ENCODE results near the gene SCAMP1.
"Not testable (repeated sequence)": the region's sequence is repeated elsewhere in the genome, so short reads cannot be mapped to it uniquely, and the experiment has no call there.

Gene SCAMP1

DNA sequence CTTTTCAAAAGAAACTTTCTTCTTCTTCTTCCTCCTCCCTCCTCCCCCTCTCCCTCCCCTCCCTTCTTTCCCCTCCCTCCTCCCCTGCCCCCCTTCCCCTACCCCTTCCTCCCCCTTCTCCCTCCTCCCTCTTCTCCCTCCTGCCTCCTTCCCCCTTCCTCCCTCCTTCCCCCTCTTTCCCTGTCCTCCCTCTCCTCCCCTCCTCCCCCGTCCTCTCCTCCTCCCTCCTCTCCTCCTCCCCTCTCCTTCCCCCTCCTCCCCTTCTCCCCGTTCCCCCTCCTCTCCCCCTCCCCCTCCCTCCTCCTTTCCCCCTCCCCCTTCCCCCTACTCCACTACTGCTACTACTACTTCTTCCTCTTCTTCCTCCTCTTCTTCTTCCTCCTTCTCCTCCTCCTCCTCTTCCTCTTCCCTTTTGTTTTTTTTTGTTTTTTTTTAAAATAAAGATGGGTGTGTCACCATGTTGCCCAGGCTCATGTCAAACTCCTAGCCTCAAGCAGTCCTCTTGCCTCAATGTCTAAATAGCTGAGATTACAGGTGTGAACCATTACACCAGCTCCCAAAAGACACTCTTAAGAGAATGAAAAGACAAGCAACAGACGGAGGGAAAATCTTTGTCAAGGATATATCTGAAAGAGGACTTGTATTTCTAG lies 87.5 kb downstream of the SCAMP1 start:
- no peak overlapping the region for H3K4me3 ChIP-seq (ENCODE audit: low read depth, low read length)
- no peak overlapping the region for H3K27ac ChIP-seq (ENCODE audit: extremely low read depth, low read depth, low read length)
- POLR2A ChIA-PET: no interaction called here
- H3K36me3 ChIP-seq (ENCODE audit: control insufficient read depth in 2 of 2, insufficient read depth in 1 of 2, low read length in 2 of 2): no peaks in the 10 kb centered on the region; a peak in 1 of 3 replicates
- no peaks in the 10 kb centered on the region for H3K9me3 ChIP-seq (ENCODE audit: control insufficient read depth, insufficient read depth, low read depth, low read length)
- CTCF ChIA-PET: interaction anchor here (0.5 kb wide), 1 partner anchor 313 kb away, joined by 4 read pairs; no protein-coding TSS in a partner anchor
- TF ChIP-seq, protein P1, sequence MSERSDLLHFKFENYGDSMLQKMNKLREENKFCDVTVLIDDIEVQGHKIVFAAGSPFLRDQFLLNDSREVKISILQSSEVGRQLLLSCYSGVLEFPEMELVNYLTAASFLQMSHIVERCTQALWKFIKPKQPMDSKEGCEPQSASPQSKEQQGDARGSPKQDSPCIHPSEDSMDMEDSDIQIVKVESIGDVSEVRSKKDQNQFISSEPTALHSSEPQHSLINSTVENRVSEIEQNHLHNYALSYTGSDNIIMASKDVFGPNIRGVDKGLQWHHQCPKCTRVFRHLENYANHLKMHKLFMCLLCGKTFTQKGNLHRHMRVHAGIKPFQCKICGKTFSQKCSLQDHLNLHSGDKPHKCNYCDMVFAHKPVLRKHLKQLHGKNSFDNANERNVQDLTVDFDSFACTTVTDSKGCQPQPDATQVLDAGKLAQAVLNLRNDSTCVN (tag by site-specific recombination; optimal IDR thresholded peaks at IDR 0.05): no peak
- TF ChIP-seq, protein P2, sequence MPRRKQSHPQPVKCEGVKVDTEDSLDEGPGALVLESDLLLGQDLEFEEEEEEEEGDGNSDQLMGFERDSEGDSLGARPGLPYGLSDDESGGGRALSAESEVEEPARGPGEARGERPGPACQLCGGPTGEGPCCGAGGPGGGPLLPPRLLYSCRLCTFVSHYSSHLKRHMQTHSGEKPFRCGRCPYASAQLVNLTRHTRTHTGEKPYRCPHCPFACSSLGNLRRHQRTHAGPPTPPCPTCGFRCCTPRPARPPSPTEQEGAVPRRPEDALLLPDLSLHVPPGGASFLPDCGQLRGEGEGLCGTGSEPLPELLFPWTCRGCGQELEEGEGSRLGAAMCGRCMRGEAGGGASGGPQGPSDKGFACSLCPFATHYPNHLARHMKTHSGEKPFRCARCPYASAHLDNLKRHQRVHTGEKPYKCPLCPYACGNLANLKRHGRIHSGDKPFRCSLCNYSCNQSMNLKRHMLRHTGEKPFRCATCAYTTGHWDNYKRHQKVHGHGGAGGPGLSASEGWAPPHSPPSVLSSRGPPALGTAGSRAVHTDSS (tag by site-specific recombination; IDR thresholded peaks at IDR 0.05): peak; percentile 62
- H3K4me1 ChIP-seq (ENCODE audit: control insufficient read depth, insufficient read depth, low read length): no peaks in the 10 kb centered on the region

DNA sequence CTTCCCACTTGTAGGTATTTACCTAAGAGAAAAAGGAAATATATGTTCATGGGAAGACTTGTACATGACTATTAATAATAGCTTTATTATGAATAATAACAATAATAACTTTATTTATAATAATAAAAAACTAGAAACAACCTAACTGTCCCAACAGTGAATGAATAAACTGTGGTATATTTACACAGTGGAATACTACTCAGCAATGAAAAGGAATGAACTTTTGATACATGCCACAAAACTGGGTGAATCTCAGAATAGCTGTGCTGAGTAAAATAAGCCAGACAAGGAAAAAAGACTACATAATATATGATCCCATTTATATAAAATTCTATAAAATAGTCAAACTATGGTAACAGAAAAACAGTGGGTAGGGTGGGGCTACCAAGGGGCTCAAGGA lies 88.7 kb downstream of the SCAMP1 start:
- H3K27ac ChIP-seq (ENCODE audit: extremely low read depth, low read depth, low read length): no peak overlapping the region
- TF ChIP-seq ZNF335 (tag by site-specific recombination; conservative IDR thresholded peaks at IDR 0.05): no peak
- peak; percentile 45; the same call in 1 of the 2 replicates for TF ChIP-seq ZNF146 (tag by site-specific recombination; IDR thresholded peaks at IDR 0.05)
- no peaks in the 10 kb centered on the region for H3K4me1 ChIP-seq (ENCODE audit: control insufficient read depth, insufficient read depth, low read length)
- no peaks in the 10 kb centered on the region; a peak in 1 of 3 replicates for H3K36me3 ChIP-seq (ENCODE audit: control insufficient read depth in 2 of 2, insufficient read depth in 1 of 2, low read length in 2 of 2)
- H3K4me3 ChIP-seq (ENCODE audit: low read depth, low read length): no peak overlapping the region
- POLR2A ChIA-PET: no interaction called here
- H3K9me3 ChIP-seq (ENCODE audit: control insufficient read depth, insufficient read depth, low read depth, low read length): no peaks in the 10 kb centered on the region
- CTCF ChIA-PET: interaction anchor here (1.0 kb wide), 1 partner anchor 18 kb away, joined by 4 read pairs; no protein-coding TSS in a partner anchor

DNA sequence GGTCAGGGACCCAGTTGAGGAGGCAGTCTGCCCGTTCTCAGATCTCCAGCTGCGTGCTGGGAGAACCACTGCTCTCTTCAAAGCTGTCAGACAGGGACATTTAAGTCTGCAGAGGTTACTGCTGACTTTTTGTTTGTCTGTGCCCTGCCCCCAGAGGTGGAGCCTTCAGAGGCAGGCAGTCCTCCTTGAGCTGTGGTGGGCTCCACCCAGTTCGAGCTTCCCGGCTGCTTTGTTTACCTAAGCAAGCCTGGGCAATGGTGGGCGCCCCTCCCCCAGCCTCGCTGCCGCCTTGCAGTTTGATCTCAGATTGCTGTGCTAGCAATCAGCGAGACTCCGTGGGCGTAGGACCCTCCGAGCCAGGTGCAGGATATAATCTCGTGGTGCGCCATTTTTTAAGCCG lies 97.1 kb downstream of the SCAMP1 start:
- TF ChIP-seq ZBTB8A (tag by site-specific recombination; IDR thresholded peaks at IDR 0.05): peak; percentile 47; the same call in 1 of the 2 replicates
- peak; percentile 18; the same call in 1 of the 2 replicates for TF ChIP-seq ZFHX2 (tag by site-specific recombination; conservative IDR thresholded peaks at IDR 0.05)
- TF ChIP-seq, protein P3, sequence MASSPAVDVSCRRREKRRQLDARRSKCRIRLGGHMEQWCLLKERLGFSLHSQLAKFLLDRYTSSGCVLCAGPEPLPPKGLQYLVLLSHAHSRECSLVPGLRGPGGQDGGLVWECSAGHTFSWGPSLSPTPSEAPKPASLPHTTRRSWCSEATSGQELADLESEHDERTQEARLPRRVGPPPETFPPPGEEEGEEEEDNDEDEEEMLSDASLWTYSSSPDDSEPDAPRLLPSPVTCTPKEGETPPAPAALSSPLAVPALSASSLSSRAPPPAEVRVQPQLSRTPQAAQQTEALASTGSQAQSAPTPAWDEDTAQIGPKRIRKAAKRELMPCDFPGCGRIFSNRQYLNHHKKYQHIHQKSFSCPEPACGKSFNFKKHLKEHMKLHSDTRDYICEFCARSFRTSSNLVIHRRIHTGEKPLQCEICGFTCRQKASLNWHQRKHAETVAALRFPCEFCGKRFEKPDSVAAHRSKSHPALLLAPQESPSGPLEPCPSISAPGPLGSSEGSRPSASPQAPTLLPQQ (tag by site-specific recombination; IDR thresholded peaks at IDR 0.05): peak; percentile 33; the same call in 1 of the 2 replicates
- peak; percentile 46; the same call in 1 of the 2 replicates for TF ChIP-seq EGR2 (tag by site-specific recombination; IDR thresholded peaks at IDR 0.05; ENCODE audit: low read depth)
- peak; percentile 56; the same call in 1 of the 2 replicates for TF ChIP-seq KLF1 (tag by site-specific recombination; IDR thresholded peaks at IDR 0.05)
- TF ChIP-seq, protein P4, sequence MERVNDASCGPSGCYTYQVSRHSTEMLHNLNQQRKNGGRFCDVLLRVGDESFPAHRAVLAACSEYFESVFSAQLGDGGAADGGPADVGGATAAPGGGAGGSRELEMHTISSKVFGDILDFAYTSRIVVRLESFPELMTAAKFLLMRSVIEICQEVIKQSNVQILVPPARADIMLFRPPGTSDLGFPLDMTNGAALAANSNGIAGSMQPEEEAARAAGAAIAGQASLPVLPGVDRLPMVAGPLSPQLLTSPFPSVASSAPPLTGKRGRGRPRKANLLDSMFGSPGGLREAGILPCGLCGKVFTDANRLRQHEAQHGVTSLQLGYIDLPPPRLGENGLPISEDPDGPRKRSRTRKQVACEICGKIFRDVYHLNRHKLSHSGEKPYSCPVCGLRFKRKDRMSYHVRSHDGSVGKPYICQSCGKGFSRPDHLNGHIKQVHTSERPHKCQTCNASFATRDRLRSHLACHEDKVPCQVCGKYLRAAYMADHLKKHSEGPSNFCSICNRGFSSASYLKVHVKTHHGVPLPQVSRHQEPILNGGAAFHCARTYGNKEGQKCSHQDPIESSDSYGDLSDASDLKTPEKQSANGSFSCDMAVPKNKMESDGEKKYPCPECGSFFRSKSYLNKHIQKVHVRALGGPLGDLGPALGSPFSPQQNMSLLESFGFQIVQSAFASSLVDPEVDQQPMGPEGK (tag by site-specific recombination; IDR thresholded peaks at IDR 0.05): peak; percentile 29; the same call in 1 of the 2 replicates
- TF ChIP-seq ZFP69B (tag by site-specific recombination; IDR thresholded peaks at IDR 0.05): peak; percentile 52; the same call in 1 of the 2 replicates
- H3K36me3 ChIP-seq (ENCODE audit: control insufficient read depth in 2 of 2, insufficient read depth in 1 of 2, low read length in 2 of 2): not testable (repeated sequence)

More for the DNA sequence above, 97.1 kb downstream of the SCAMP1 start:
- H3K4me3 ChIP-seq (ENCODE audit: low read depth, low read length); H3K27ac ChIP-seq (ENCODE audit: extremely low read depth, low read depth, low read length); H3K4me1 ChIP-seq (ENCODE audit: control insufficient read depth, insufficient read depth, low read length); H3K9me3 ChIP-seq (ENCODE audit: control insufficient read depth, insufficient read depth, low read depth, low read length); POLR2A ChIA-PET; CTCF ChIA-PET: not testable (repeated sequence)
